Measurements from ENCODE around the gene RIC1.

- TF ChIP-seq POLR2AphosphoS5 (IDR thresholded peaks at IDR 0.05; ENCODE audit: borderline replicate concordance, low read depth, low read length) (no peak), FOXP2 (optimal IDR thresholded peaks at IDR 0.05; ENCODE audit: control extremely low read depth, extremely low read length, insufficient read depth) (no peak), EZH2 (IDR thresholded peaks at IDR 0.05) (no peak)
Observed at GRCh38 chr9:5817862-5818261, 189.0 kb downstream of the RIC1 start.
